IMR-90 (cell line): ENCODE measurements around the gene NPRL2. TPM values are rescaled to one million over a fixed set of nuclear protein-coding genes. Genes with fewer than 3 reads are reported as not detected.
A peak's percentile ranks its signal among the peaks of the same experiment; 100 is the strongest.

Experiments
- ATAC-seq: fragments of 200-7000 bp; cut with Tn5 transposase; 2 replicates; pipeline ENCODE4 v1.9.1; 2020; ENCODE audit warnings: low read depth, mild to moderate bottlenecking, moderate library complexity
- BruUV-seq: library from RNA; stranded (reverse); fragments of 400-500 nt; replicated peaks from 2 replicates; lab custom pipeline; 2021; lab: Mats Ljungman, UMichigan
- CTCF ChIA-PET: fragments of 300-600 bp; formaldehyde crosslinking; extraction: SDS; loops from one replicate; lab custom pipeline; 2021; ENCODE audit warnings: antibody characterized with exemption; lab: Yijun Ruan, JAX
- POLR2A ChIA-PET: fragments of 300-600 bp; sonication (Branson Sonifier 250); formaldehyde crosslinking; loops from one replicate; lab custom pipeline; 2022; ENCODE audit warnings: antibody characterized with exemption; ENCODE audit not compliant: unreplicated experiment; lab: Charles Lee
- DNase-seq: peaks from one replicate; pipeline ENCODE4 v3.0.0; 2013
- H2AFZ ChIP-seq: replicated peaks from 2 replicates; pipeline ENCODE3; 2013; ENCODE audit warnings: low read length, mild to moderate bottlenecking; ENCODE audit not compliant: poor library complexity
- H2AK5ac ChIP-seq: 2 replicates; pipeline ENCODE4 v1.6.1; 2013; ENCODE audit warnings: low read depth, low read length, inconsistent platforms
- H2AK9ac ChIP-seq: replicated peaks from 2 replicates; pipeline ENCODE3; 2013; ENCODE audit warnings: mild to moderate bottlenecking, low read depth, low read length, moderate library complexity; ENCODE audit not compliant: poor library complexity
- H2BK120ac ChIP-seq: 2 replicates; pipeline ENCODE4 v1.6.1; 2013; ENCODE audit warnings: low read depth, low read length, inconsistent platforms
- H2BK15ac ChIP-seq: 3 replicates; pipeline ENCODE4 v1.6.1; 2013; ENCODE audit warnings: low read depth, low read length, inconsistent platforms
- H2BK20ac ChIP-seq: 2 replicates; pipeline ENCODE4 v1.6.1; 2013; ENCODE audit warnings: low read depth, mild to moderate bottlenecking, inconsistent platforms, low read length, moderate library complexity
- H2BK5ac ChIP-seq: 2 replicates; pipeline ENCODE4 v1.6.1; 2013; ENCODE audit warnings: mild to moderate bottlenecking, low read depth, low read length, inconsistent platforms; ENCODE audit not compliant: poor library complexity, severe bottlenecking
- H3K14ac ChIP-seq: replicated peaks from 2 replicates; pipeline ENCODE4 v1.6.1; 2013; ENCODE audit warnings: low read depth, low read length, inconsistent platforms
- H3K18ac ChIP-seq: 2 replicates; pipeline ENCODE4 v1.6.1; 2013; ENCODE audit warnings: low read depth, low read length, control low read depth
- H3K23ac ChIP-seq: 2 replicates; pipeline ENCODE4 v1.6.1; 2013; ENCODE audit warnings: low read depth, low read length, inconsistent platforms
- H3K27ac ChIP-seq: 2 replicates; pipeline ENCODE4 v1.5.1; 2013; ENCODE audit warnings: mild to moderate bottlenecking, control low read depth, low read length; ENCODE audit not compliant: insufficient read depth
- H3K27me3 ChIP-seq: 2 replicates; pipeline ENCODE4 v1.6.1; 2013; ENCODE audit warnings: low read length; ENCODE audit not compliant: control insufficient read depth, insufficient read depth
- H3K36me3 ChIP-seq: 2 replicates; pipeline ENCODE4 v1.6.1; 2013; ENCODE audit warnings: low read length, mixed read lengths; ENCODE audit not compliant: control insufficient read depth, insufficient read depth
- H3K4ac ChIP-seq: 2 replicates; pipeline ENCODE4 v1.6.1; 2013; ENCODE audit warnings: low read depth, low read length, inconsistent platforms
- H3K4me1 ChIP-seq: 2 replicates; pipeline ENCODE4 v1.6.1; 2013; ENCODE audit warnings: low read length, mixed read lengths; ENCODE audit not compliant: control insufficient read depth, insufficient read depth
- H3K4me2 ChIP-seq: 2 replicates; pipeline ENCODE4 v1.6.1; 2013; ENCODE audit warnings: low read depth, mild to moderate bottlenecking, control low read depth, low read length, moderate library complexity
- H3K4me3 ChIP-seq: 2 replicates; pipeline ENCODE4 v1.5.1; 2013; ENCODE audit warnings: low read depth, mild to moderate bottlenecking, control low read depth, low read length, moderate library complexity; ENCODE audit not compliant: insufficient read depth
- H3K56ac ChIP-seq: 2 replicates; pipeline ENCODE4 v1.6.1; 2013; ENCODE audit warnings: low read length, inconsistent platforms; ENCODE audit not compliant: insufficient read depth; ENCODE audit errors: extremely low read depth
- H3K79me1 ChIP-seq, 2 experiments: 2 replicates each; pipeline ENCODE4 v1.6.1; 2013; ENCODE audit warnings: low read length in 2 of 2, inconsistent platforms in 1 of 2, low read depth in 1 of 2
- H3K9ac ChIP-seq: 2 replicates; pipeline ENCODE4 v1.6.1; 2013; ENCODE audit warnings: low read depth, low read length, control low read depth
- H3K9me1 ChIP-seq: 2 replicates; pipeline ENCODE4 v1.6.1; 2013; ENCODE audit warnings: low read length, inconsistent platforms; ENCODE audit not compliant: insufficient read depth
- H3K9me3 ChIP-seq: 2 replicates; pipeline ENCODE4 v1.6.1; 2013; ENCODE audit warnings: low read length; ENCODE audit not compliant: control insufficient read depth, insufficient read depth
- H4K20me1 ChIP-seq: 2 replicates; pipeline ENCODE4 v1.6.1; 2013; ENCODE audit warnings: low read length, inconsistent platforms; ENCODE audit not compliant: insufficient read depth
- H4K5ac ChIP-seq: 2 replicates; pipeline ENCODE4 v1.6.1; 2013; ENCODE audit warnings: mild to moderate bottlenecking, low read depth, low read length, control low read depth
- H4K8ac ChIP-seq, 2 experiments: 2 replicates each; pipeline ENCODE4 v1.6.1; 2013; ENCODE audit warnings: low read depth in 2 of 2, low read length in 2 of 2, control low read depth in 1 of 2, inconsistent platforms in 1 of 2
- H4K91ac ChIP-seq: 2 replicates; pipeline ENCODE4 v1.6.1; 2013; ENCODE audit warnings: low read depth, low read length, inconsistent platforms; ENCODE audit not compliant: insufficient read depth
- FOS ChIP-seq: fragments of 150-350 bp; IDR thresholded peaks from 2 replicates; pipeline ENCODE4 v1.6.1; 2016; ENCODE audit warnings: low read depth, low read length
- MAFK ChIP-seq: IDR thresholded peaks from 2 replicates; pipeline ENCODE4 v1.6.1; 2012; ENCODE audit warnings: low read depth, low read length, improper control_type of control experiment
- WGBS, 2 experiments: methylation state at CpG; one replicate each; pipeline versions ENCODE4 v1.1.5 to v1.1.7; 2013; ENCODE audit warnings: missing lambda C conversion rate in 2 of 2; ENCODE audit not compliant: insufficient read length in 1 of 2; ENCODE audit errors: extremely low coverage in 2 of 2; 5-methylcytosine and 5-hydroxymethylcytosine counted together
- dilution Hi-C: fragments of 300-500 bp; cut with HindIII; formaldehyde crosslinking; loops from one replicate; pipeline ENCODE4 v1.14.3; 2018; ENCODE audit warnings: low sequenced_read_pairs; ENCODE audit not compliant: unreplicated experiment
- in situ Hi-C: fragments of 300-500 bp; cut with MboI; formaldehyde crosslinking; loops from 3 replicates; pipeline ENCODE4 v1.14.3; 2019; ENCODE audit warnings: low sequenced_read_pairs, inconsistent platforms, mixed read lengths
- intact Hi-C: fragments of 100-400 bp; cut with micrococcal nuclease; formaldehyde crosslinking; loops from 2 replicates; pipeline ENCODE4 v1.10.0; 2022
- polyA plus RNA-seq, 3 experiments: library from polyadenylated mRNA; depleted of rRNA; stranded (reverse); fragments of >200 nt; gene quantifications; 2 replicates each; pipeline ENCODE4 v1.2.3, GENCODE V29; 2012; ENCODE audit warnings: low replicate concordance in 1 of 3
- total RNA-seq: library from RNA; depleted of rRNA; stranded (reverse); fragments of >200 nt; gene quantifications from 2 replicates; pipeline ENCODE4 v1.2.3, GENCODE V29; 2012

NPRL2 gene
- total and polyA plus RNA-seq, 2 of the 4 experiments (the other 2 are of a cell fraction): 38.3 to 38.7 TPM

GRCh38 chr3:50316657-50317242 lies 33.8 kb downstream of the NPRL2 start:
- dilution Hi-C loops: no loop called here
- Histone ChIP-seq H2BK5ac (no peak overlapping the region), H3K4ac (no peak overlapping the region; the same call in 1 of the 2 replicates), H2BK120ac (no peak overlapping the region), H3K9me1 (peaks cover 23% of the 10 kb centered on the region), H3K23ac (no peak overlapping the region), H3K9ac (no peak overlapping the region), H3K9me3 (no peaks in the 10 kb centered on the region), H4K5ac (no peak overlapping the region), H3K18ac (no peak overlapping the region), H3K56ac (no peak overlapping the region), H3K4me2 (no peak overlapping the region), H3K4me3 (no peak overlapping the region), H4K91ac (no peak overlapping the region), H4K8ac (no peak overlapping the region), H3K27ac (no peak overlapping the region), H3K27me3 (no peaks in the 10 kb centered on the region), H2BK15ac (no peak overlapping the region), H3K4me1 (peaks cover 16% of the 10 kb centered on the region), H2BK20ac (no peak overlapping the region), H2AK9ac (peak overlapping the region; percentile 68), H3K14ac (no peak overlapping the region), H2AFZ (no peak overlapping the region), H3K79me1 (peaks cover 29 to 51% of the 10 kb centered on the region in 2 experiments), H2AK5ac (no peak overlapping the region), H3K36me3 (peaks cover 38% of the 10 kb centered on the region), H4K20me1 (0 out of 2 replicates have a peak, but pooled peaks cover 18% of the 10 kb centered on the region)
- ATAC-seq (no peak), DNase-seq (peak; percentile 28)
- TF ChIP-seq FOS: 0 out of 2 replicates have a peak, but pooled peaks have one; percentile 5
- no peak for TF ChIP-seq MAFK
- in situ Hi-C loops: no loop called here
- CTCF ChIA-PET: no interaction called here
- no CpG with 5 or more reads among the region's 9 CpGs for WGBS, 2 experiments
- intact Hi-C loops: no loop called here
- no TSS peak for BruUV-seq
- POLR2A ChIA-PET: no interaction called here
